K562 (cell line): Measurements from ENCODE around the gene CCDC27. TPM values are rescaled to one million over a fixed set of nuclear protein-coding genes. Genes with fewer than 3 reads are reported as not detected.
A peak's percentile ranks its signal among the peaks of the same experiment; 100 is the strongest.

Source experiments
- ADNP ChIP-seq: fragments of 200-800 bp; sonication (Bioruptor generic); IDR thresholded peaks from 2 replicates; pipeline ENCODE4 v1.6.1; 2016; ENCODE audit warnings: missing genetic modification characterization, missing compliant biosample characterization
- BRD4 ChIP-seq: fragments of 200-600 bp; sonication (generic); IDR thresholded peaks from 2 replicates; pipeline ENCODE4 v1.6.1; 2017; ENCODE audit warnings: inconsistent platforms
- CHD1 ChIP-seq: fragments of 200-600 bp; sonication (generic); IDR thresholded peaks from one replicate; pipeline ENCODE4 v1.6.1; 2012; ENCODE audit warnings: mild to moderate bottlenecking, moderate library complexity, low read length, inconsistent platforms
- DPF2 ChIP-seq: fragments of 450-650 bp; IDR thresholded peaks from 2 replicates; pipeline ENCODE4 v1.6.1; 2016
- EGR1 ChIP-seq: fragments of 450-650 bp; conservative IDR thresholded peaks from 2 replicates; pipeline ENCODE4 v1.6.1; 2017; ENCODE audit warnings: mild to moderate bottlenecking
- HMG20A ChIP-seq: fragments of 450-650 bp; formaldehyde crosslinking; conservative IDR thresholded peaks from 2 replicates; pipeline ENCODE4 v1.4.0; 2020; ENCODE audit warnings: mild to moderate bottlenecking, mixed read lengths
- JUN ChIP-seq, 2 experiments: sonication (generic) in 1 of 2; formaldehyde crosslinking in 1 of 2; IDR thresholded peaks; 2 replicates each; pipeline versions ENCODE4 v1.6.1 to v1.8.0; 2012 to 2022; ENCODE audit warnings: borderline replicate concordance in 2 of 2, mild to moderate bottlenecking in 2 of 2, improper control_type of control experiment in 1 of 2, low read depth in 1 of 2, low read length in 1 of 2, missing genetic modification reagents in 1 of 2
- NFXL1 ChIP-seq: fragments of 450-650 bp; formaldehyde crosslinking; IDR thresholded peaks from 2 replicates; pipeline ENCODE4 v1.4.0; 2021; ENCODE audit warnings: mild to moderate bottlenecking
- NRF1 ChIP-seq, 2 experiments: fragments of 450-650 bp; IDR thresholded peaks in 1 of 2; conservative IDR thresholded peaks in 1 of 2; 2 replicates each; pipeline ENCODE4 v1.6.1; 2014; ENCODE audit warnings: mild to moderate bottlenecking in 2 of 2
- PHTF2 ChIP-seq: fragments of 250-450 bp; sonication (Bioruptor Pico); IDR thresholded peaks from 2 replicates; pipeline ENCODE4 v1.5.0; 2021; ENCODE audit warnings: mild to moderate bottlenecking
- PRPF4 ChIP-seq: fragments of 200-400 bp; formaldehyde crosslinking; IDR thresholded peaks from one replicate; pipeline ENCODE4 v1.6.1; 2017; ENCODE audit warnings: low read length, low read depth, mild to moderate bottlenecking; ENCODE audit not compliant: insufficient read depth, poor library complexity, severe bottlenecking
- PTBP1 ChIP-seq: fragments of 200-400 bp; formaldehyde crosslinking; IDR thresholded peaks from 2 replicates; pipeline ENCODE4 v1.6.1; 2017; ENCODE audit warnings: low read depth, low read length
- SMAD1 ChIP-seq: fragments of 150-350 bp; IDR thresholded peaks from 2 replicates; pipeline ENCODE4 v1.6.1; 2014; ENCODE audit warnings: low read length, low read depth; ENCODE audit not compliant: partially characterized antibody
- SP2 ChIP-seq: IDR thresholded peaks from 2 replicates; pipeline ENCODE4 v1.6.1; 2011; ENCODE audit warnings: mild to moderate bottlenecking, low read depth, low read length, moderate library complexity; ENCODE audit not compliant: poor library complexity, severe bottlenecking; ENCODE audit errors: extremely low read depth
- XRCC5 ChIP-seq: fragments of 200-400 bp; formaldehyde crosslinking; IDR thresholded peaks from 2 replicates; pipeline ENCODE4 v1.6.1; 2017; ENCODE audit warnings: low read depth, mild to moderate bottlenecking, low read length
- ZKSCAN8 ChIP-seq: fragments of 200-800 bp; sonication (Bioruptor generic); IDR thresholded peaks from 2 replicates; pipeline ENCODE4 v1.6.1; 2016; ENCODE audit warnings: missing genetic modification characterization, missing compliant biosample characterization
- ZNF217 ChIP-seq: sonication (generic); formaldehyde crosslinking; IDR thresholded peaks from 2 replicates; pipeline ENCODE4 v1.8.0; 2022; ENCODE audit warnings: mild to moderate bottlenecking, missing genetic modification reagents
- ZNF316 ChIP-seq: fragments of 450-650 bp; IDR thresholded peaks from 2 replicates; pipeline ENCODE4 v1.6.1; 2016
- polyA plus RNA-seq, 8 experiments: library from polyadenylated mRNA; depleted of rRNA in 4 of 8; stranded (reverse) in 5 of 8; unstranded in 3 of 8; fragments of >200 nt; fragmentation: Nextera tagmentation in 2 of 8; fragmentation: Illumina TruSeq in 1 of 8; extraction: Ambion mirVana in 2 of 8; extraction: Trizol in 1 of 8; gene quantifications; 2 replicates each; pipeline versions ENCODE4 v1.2.1 to v1.2.3, GENCODE V29; 2011 to 2014; ENCODE audit warnings: inconsistent platforms in 1 of 8, missing spikeins in 1 of 8
- total RNA-seq, 7 experiments: library from RNA; depleted of rRNA in 6 of 7; stranded (reverse); fragments of >200 nt in 6 of 7; fragmentation: Illumina TruSeq in 2 of 7; extraction: Trizol in 2 of 7; gene quantifications; 2 replicates each; pipeline versions ENCODE4 v1.2.1 to v1.2.3, GENCODE V29; 2011 to 2021; ENCODE audit warnings: low replicate concordance in 1 of 7
- TF ChIP-seq, protein P1 (sequence below): sonication (generic); formaldehyde crosslinking; IDR thresholded peaks from 2 replicates; pipeline ENCODE4 v1.8.0; 2022; ENCODE audit warnings: mild to moderate bottlenecking, missing genetic modification reagents
- TF ChIP-seq, protein P2 (sequence below): fragments of 450-650 bp; formaldehyde crosslinking; IDR thresholded peaks from 2 replicates; pipeline ENCODE4 v1.4.0; 2020; ENCODE audit warnings: mild to moderate bottlenecking, mixed read lengths
- TF ChIP-seq, protein P3 (sequence below): sonication (generic); formaldehyde crosslinking; IDR thresholded peaks from 2 replicates; pipeline ENCODE4 v1.8.0; 2022; ENCODE audit warnings: missing genetic modification reagents, mild to moderate bottlenecking, moderate library complexity, borderline replicate concordance

CCDC27 gene
- total and polyA plus RNA-seq, 9 of the 15 experiments (the other 6 are each of a cell fraction or from before 2014, with no cell fraction given): 0.01 to 0.04 TPM; not detected in 7

DNA sequence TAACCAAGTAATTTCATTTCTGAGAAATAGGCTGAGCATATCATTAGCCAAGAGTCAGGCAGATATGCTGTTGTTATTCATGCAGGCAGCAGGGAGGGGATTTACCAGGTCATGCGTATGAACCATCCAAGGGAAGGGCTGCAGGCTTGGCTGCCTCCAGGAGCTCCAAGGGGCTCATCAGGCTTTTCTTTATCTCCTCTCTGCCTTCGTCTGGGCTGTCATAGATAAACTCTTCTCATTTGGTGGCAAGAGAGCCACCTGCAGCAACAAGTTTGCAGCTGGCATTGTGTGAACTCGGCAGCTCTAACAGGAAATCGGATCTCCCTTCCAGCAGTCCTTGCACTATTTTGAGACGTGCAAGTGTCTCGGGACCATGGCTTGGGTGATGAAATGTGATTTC is 7.5 kb downstream of the CCDC27 start (continued):
- TF ChIP-seq, protein P1, sequence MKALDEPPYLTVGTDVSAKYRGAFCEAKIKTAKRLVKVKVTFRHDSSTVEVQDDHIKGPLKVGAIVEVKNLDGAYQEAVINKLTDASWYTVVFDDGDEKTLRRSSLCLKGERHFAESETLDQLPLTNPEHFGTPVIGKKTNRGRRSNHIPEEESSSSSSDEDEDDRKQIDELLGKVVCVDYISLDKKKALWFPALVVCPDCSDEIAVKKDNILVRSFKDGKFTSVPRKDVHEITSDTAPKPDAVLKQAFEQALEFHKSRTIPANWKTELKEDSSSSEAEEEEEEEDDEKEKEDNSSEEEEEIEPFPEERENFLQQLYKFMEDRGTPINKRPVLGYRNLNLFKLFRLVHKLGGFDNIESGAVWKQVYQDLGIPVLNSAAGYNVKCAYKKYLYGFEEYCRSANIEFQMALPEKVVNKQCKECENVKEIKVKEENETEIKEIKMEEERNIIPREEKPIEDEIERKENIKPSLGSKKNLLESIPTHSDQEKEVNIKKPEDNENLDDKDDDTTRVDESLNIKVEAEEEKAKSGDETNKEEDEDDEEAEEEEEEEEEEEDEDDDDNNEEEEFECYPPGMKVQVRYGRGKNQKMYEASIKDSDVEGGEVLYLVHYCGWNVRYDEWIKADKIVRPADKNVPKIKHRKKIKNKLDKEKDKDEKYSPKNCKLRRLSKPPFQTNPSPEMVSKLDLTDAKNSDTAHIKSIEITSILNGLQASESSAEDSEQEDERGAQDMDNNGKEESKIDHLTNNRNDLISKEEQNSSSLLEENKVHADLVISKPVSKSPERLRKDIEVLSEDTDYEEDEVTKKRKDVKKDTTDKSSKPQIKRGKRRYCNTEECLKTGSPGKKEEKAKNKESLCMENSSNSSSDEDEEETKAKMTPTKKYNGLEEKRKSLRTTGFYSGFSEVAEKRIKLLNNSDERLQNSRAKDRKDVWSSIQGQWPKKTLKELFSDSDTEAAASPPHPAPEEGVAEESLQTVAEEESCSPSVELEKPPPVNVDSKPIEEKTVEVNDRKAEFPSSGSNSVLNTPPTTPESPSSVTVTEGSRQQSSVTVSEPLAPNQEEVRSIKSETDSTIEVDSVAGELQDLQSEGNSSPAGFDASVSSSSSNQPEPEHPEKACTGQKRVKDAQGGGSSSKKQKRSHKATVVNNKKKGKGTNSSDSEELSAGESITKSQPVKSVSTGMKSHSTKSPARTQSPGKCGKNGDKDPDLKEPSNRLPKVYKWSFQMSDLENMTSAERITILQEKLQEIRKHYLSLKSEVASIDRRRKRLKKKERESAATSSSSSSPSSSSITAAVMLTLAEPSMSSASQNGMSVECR (CRISPR knock-in tag): no peak
- TF ChIP-seq PRPF4: no peak
- TF ChIP-seq CHD1: no peak
- no peak for TF ChIP-seq ZNF217
- TF ChIP-seq JUN (IDR thresholded peaks at IDR 0.05; ENCODE audit: borderline replicate concordance, low read depth, low read length): no peak
- no peak for TF ChIP-seq JUN (CRISPR knock-in tag; IDR thresholded peaks at IDR 0.05; ENCODE audit: borderline replicate concordance)
- no peak for TF ChIP-seq SMAD1
- TF ChIP-seq, protein P2, sequence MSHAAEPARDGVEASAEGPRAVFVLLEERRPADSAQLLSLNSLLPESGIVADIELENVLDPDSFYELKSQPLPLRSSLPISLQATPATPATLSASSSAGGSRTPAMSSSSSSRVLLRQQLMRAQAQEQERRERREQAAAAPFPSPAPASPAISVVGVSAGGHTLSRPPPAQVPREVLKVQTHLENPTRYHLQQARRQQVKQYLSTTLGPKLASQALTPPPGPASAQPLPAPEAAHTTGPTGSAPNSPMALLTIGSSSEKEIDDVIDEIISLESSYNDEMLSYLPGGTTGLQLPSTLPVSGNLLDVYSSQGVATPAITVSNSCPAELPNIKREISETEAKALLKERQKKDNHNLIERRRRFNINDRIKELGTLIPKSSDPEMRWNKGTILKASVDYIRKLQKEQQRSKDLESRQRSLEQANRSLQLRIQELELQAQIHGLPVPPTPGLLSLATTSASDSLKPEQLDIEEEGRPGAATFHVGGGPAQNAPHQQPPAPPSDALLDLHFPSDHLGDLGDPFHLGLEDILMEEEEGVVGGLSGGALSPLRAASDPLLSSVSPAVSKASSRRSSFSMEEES (CRISPR knock-in tag): no peak
- TF ChIP-seq ZNF316: no peak
- no peak for TF ChIP-seq BRD4
- peak; percentile 53; the same call in 1 of the 2 replicates for TF ChIP-seq DPF2
- peak; percentile 55 to 62 for TF ChIP-seq NRF1 (conservative IDR thresholded peaks at IDR 0.05 in 1 of 2, IDR thresholded peaks at IDR 0.05 in 1 of 2)
- no peak for TF ChIP-seq ZKSCAN8
- no peak for TF ChIP-seq XRCC5
- no peak for TF ChIP-seq PHTF2 (CRISPR knock-in tag)
- no peak for TF ChIP-seq SP2
- TF ChIP-seq EGR1: no peak
- TF ChIP-seq ADNP (tag): no peak
- TF ChIP-seq HMG20A: no peak
- TF ChIP-seq, protein P3, sequence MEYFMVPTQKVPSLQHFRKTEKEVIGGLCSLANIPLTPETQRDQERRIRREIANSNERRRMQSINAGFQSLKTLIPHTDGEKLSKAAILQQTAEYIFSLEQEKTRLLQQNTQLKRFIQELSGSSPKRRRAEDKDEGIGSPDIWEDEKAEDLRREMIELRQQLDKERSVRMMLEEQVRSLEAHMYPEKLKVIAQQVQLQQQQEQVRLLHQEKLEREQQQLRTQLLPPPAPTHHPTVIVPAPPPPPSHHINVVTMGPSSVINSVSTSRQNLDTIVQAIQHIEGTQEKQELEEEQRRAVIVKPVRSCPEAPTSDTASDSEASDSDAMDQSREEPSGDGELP: peak; percentile 33; the same call in 1 of the 2 replicates
- no peak for TF ChIP-seq PTBP1
- TF ChIP-seq NFXL1: no peak
